ENCODE results near the gene XRCC4. TPM values are rescaled to one million over a fixed set of nuclear protein-coding genes. Genes with fewer than 3 reads are reported as not detected.

Gene XRCC4
- total RNA-seq, 4 donors from 2014 or later: 1.8 to 3.5 (median 2.6) TPM

- Histone ChIP-seq H3K27me3 (no peaks in the 10 kb centered on the region), H3K9me3 (no peaks in the 10 kb centered on the region), H3K36me3 (no peaks in the 10 kb centered on the region), H3K4me1 (no peaks in the 10 kb centered on the region), H3K4me3 (no peak overlapping the region), H3K27ac (no peak overlapping the region)
- DNase-seq: no peak
- in situ Hi-C loops (cut with MboI; ENCODE audit: low sequenced_read_pairs in 4 of 4): no loop called here
- no peak for TF ChIP-seq CTCF (IDR thresholded peaks at IDR 0.05 in 4 of 5, conservative IDR thresholded peaks at IDR 0.05 in 1 of 5)
- TF ChIP-seq POLR2A (IDR thresholded peaks at IDR 0.05): no peak
- ATAC-seq: no peak
- intact Hi-C loops (cut with DNase I; ENCODE audit: low total_unique reads): no loop called here
Measured at GRCh38 chr5:83126501-83126900, 49.2 kb downstream of the XRCC4 start.

DNA sequence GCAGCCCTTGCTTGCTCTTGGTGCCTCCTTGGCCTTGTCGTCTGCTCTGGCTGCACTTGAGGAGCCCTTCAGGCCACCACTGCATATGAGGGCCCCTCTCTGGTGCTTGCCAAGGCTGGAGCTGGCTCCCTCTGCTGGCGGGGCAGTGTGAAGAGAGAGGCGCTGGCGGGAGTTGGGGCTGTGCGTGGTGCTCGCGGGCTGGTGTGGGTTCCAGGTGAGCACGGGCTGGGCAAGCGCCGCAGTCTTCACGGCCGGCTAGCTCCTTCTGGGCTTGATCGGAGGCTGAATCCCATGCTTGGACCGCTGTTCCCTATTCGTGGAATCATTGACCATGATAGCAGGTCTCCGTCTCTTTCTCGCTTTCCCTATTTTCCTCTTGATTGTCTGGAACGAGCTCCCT lies 56.5 kb downstream of the XRCC4 start:
- intact Hi-C loops (cut with DNase I; ENCODE audit: low total_unique reads) (no loop called here), in situ Hi-C loops (cut with MboI; ENCODE audit: low sequenced_read_pairs in 4 of 4) (no loop called here)
- Histone ChIP-seq H3K4me1 (no peaks in the 10 kb centered on the region), H3K4me3 (no peak overlapping the region), H3K9me3 (no peaks in the 10 kb centered on the region), H3K36me3 (no peaks in the 10 kb centered on the region), H3K27ac (no peak overlapping the region), H3K27me3 (no peaks in the 10 kb centered on the region)
- DNase-seq (no peak), ATAC-seq (no peak)
- TF ChIP-seq POLR2A (IDR thresholded peaks at IDR 0.05): no peak
- TF ChIP-seq CTCF (IDR thresholded peaks at IDR 0.05 in 4 of 5, conservative IDR thresholded peaks at IDR 0.05 in 1 of 5): no peak

- Histone ChIP-seq H3K27me3 (no peaks in the 10 kb centered on the region), H3K9me3 (no peaks in the 10 kb centered on the region), H3K4me1 (no peaks in the 10 kb centered on the region), H3K4me3 (no peak overlapping the region), H3K36me3 (no peaks in the 10 kb centered on the region), H3K27ac (no peak overlapping the region)
- TF ChIP-seq CTCF (IDR thresholded peaks at IDR 0.05 in 4 of 5, conservative IDR thresholded peaks at IDR 0.05 in 1 of 5): no peak
- TF ChIP-seq POLR2A (IDR thresholded peaks at IDR 0.05): no peak
- DNase-seq (no peak), ATAC-seq (no peak)
- intact Hi-C loops (cut with DNase I; ENCODE audit: low total_unique reads): no loop called here
- in situ Hi-C loops (cut with MboI; ENCODE audit: low sequenced_read_pairs in 4 of 4): no loop called here
Measured at GRCh38 chr5:83142526-83142925, 65.2 kb downstream of the XRCC4 start.

DNA sequence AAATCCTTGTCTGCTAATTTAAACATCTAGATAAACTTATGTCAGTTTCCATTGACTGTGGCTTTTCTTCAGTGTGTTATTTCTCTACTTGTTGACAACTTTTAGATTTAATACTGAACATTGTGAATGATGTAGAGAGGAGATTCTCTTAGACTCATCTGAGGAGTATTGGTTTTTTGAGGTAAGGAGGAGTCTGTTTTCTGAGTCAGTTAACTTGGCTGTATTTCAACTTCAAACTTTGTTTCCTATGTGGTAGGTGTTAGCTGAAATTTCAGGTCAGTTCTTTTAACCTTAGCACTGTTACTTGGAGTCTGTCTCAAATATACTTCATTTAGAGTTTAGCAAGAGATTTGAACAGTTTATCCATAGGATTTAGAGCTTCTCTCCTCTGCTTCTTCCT lies 67.9 kb downstream of the XRCC4 start:
- no peak overlapping the region for H3K4me3 ChIP-seq
- intact Hi-C loops (cut with DNase I; ENCODE audit: low total_unique reads): no loop called here
- no peaks in the 10 kb centered on the region for H3K36me3 ChIP-seq
- no peaks in the 10 kb centered on the region for H3K9me3 ChIP-seq
- H3K4me1 ChIP-seq: no peaks in the 10 kb centered on the region
- H3K27ac ChIP-seq: no peak overlapping the region
- TF ChIP-seq POLR2A (IDR thresholded peaks at IDR 0.05) (no peak), CTCF (IDR thresholded peaks at IDR 0.05 in 4 of 5, conservative IDR thresholded peaks at IDR 0.05 in 1 of 5) (no peak)
- in situ Hi-C loops (cut with MboI; ENCODE audit: low sequenced_read_pairs in 4 of 4): no loop called here
- DNase-seq (no peak), ATAC-seq (no peak)
- no peaks in the 10 kb centered on the region for H3K27me3 ChIP-seq

DNA sequence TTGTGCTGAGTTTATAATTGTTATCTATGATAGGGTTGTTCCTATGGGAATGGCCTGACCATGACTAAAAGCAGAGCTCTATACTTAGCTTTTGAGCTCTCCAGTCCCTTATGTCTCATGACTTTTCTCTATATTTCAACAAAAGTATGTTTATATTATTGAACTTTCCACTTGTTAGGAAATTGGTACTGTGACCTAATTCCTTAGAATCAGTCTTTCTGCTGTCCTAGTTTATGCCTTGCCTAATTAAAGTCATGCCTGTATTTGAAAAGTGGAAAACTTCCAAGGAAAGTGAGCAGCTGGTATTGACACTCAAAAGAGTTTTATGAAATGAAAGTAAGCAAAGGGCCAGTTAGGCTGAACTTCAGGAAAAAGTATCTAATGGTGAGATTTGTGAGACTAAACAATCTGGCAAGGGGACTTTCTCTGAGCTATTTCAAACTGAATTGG lies 68.6 kb downstream of the XRCC4 start:
- H3K9me3 ChIP-seq: no peaks in the 10 kb centered on the region
- in situ Hi-C loops (cut with MboI; ENCODE audit: low sequenced_read_pairs in 4 of 4) (no loop called here), intact Hi-C loops (cut with DNase I; ENCODE audit: low total_unique reads) (no loop called here)
- H3K36me3 ChIP-seq: no peaks in the 10 kb centered on the region
- H3K27me3 ChIP-seq: no peaks in the 10 kb centered on the region
- TF ChIP-seq POLR2A (IDR thresholded peaks at IDR 0.05) (no peak), CTCF (IDR thresholded peaks at IDR 0.05 in 4 of 5, conservative IDR thresholded peaks at IDR 0.05 in 1 of 5) (no peak)
- ATAC-seq (no peak), DNase-seq (no peak)
- H3K27ac ChIP-seq: no peak overlapping the region
- H3K4me1 ChIP-seq: no peaks in the 10 kb centered on the region
- H3K4me3 ChIP-seq: no peak overlapping the region

Measured in gastrocnemius medialis (tissue), 4 donors.